PFSK-1 (cell line): ENCODE data around the gene MAPK8.

Source experiments
- FOXP2 ChIP-seq: optimal IDR thresholded peaks from 2 replicates; pipeline ENCODE3; 2011; ENCODE audit warnings: borderline replicate concordance, control low read depth, inconsistent platforms; ENCODE audit not compliant: insufficient read depth; ENCODE audit errors: extremely low read length, extremely low read depth
- POLR2AphosphoS5 ChIP-seq: IDR thresholded peaks from 2 replicates; pipeline ENCODE4 v1.6.1; 2012; ENCODE audit warnings: low read depth, mild to moderate bottlenecking, control low read depth, low read length, moderate library complexity
- SIN3A ChIP-seq: IDR thresholded peaks from 2 replicates; pipeline ENCODE4 v1.6.1; 2012; ENCODE audit warnings: mild to moderate bottlenecking, low read length, moderate library complexity, borderline replicate concordance; ENCODE audit not compliant: insufficient read depth
- TAF1 ChIP-seq: IDR thresholded peaks from 2 replicates; pipeline ENCODE4 v1.6.1; 2012; ENCODE audit warnings: low read length, control low read depth, borderline replicate concordance; ENCODE audit not compliant: insufficient read depth
- TF ChIP-seq, protein P1 (sequence below), 2 experiments: IDR thresholded peaks; 2 replicates each; pipeline versions ENCODE4 v1.6.1 to v1.8.0; 2011 to 2012; ENCODE audit warnings: low read depth in 2 of 2, low read length in 2 of 2, control low read depth in 1 of 2, inconsistent platforms in 1 of 2, mild to moderate bottlenecking in 1 of 2, moderate library complexity in 1 of 2; ENCODE audit not compliant: insufficient read depth in 1 of 2

Gene MAPK8

GRCh38 chr10:48448796-48449195 is 142.3 kb downstream of the MAPK8 start:
- TF ChIP-seq POLR2AphosphoS5: no peak
- TF ChIP-seq SIN3A: no peak
- TF ChIP-seq TAF1: no peak
- TF ChIP-seq FOXP2: no peak
- TF ChIP-seq, protein P1, sequence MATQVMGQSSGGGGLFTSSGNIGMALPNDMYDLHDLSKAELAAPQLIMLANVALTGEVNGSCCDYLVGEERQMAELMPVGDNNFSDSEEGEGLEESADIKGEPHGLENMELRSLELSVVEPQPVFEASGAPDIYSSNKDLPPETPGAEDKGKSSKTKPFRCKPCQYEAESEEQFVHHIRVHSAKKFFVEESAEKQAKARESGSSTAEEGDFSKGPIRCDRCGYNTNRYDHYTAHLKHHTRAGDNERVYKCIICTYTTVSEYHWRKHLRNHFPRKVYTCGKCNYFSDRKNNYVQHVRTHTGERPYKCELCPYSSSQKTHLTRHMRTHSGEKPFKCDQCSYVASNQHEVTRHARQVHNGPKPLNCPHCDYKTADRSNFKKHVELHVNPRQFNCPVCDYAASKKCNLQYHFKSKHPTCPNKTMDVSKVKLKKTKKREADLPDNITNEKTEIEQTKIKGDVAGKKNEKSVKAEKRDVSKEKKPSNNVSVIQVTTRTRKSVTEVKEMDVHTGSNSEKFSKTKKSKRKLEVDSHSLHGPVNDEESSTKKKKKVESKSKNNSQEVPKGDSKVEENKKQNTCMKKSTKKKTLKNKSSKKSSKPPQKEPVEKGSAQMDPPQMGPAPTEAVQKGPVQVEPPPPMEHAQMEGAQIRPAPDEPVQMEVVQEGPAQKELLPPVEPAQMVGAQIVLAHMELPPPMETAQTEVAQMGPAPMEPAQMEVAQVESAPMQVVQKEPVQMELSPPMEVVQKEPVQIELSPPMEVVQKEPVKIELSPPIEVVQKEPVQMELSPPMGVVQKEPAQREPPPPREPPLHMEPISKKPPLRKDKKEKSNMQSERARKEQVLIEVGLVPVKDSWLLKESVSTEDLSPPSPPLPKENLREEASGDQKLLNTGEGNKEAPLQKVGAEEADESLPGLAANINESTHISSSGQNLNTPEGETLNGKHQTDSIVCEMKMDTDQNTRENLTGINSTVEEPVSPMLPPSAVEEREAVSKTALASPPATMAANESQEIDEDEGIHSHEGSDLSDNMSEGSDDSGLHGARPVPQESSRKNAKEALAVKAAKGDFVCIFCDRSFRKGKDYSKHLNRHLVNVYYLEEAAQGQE (IDR thresholded peaks at IDR 0.05; ENCODE audit: insufficient read depth in 1 of 2, low read depth in 2 of 2, low read length in 2 of 2): no peak

DNA sequence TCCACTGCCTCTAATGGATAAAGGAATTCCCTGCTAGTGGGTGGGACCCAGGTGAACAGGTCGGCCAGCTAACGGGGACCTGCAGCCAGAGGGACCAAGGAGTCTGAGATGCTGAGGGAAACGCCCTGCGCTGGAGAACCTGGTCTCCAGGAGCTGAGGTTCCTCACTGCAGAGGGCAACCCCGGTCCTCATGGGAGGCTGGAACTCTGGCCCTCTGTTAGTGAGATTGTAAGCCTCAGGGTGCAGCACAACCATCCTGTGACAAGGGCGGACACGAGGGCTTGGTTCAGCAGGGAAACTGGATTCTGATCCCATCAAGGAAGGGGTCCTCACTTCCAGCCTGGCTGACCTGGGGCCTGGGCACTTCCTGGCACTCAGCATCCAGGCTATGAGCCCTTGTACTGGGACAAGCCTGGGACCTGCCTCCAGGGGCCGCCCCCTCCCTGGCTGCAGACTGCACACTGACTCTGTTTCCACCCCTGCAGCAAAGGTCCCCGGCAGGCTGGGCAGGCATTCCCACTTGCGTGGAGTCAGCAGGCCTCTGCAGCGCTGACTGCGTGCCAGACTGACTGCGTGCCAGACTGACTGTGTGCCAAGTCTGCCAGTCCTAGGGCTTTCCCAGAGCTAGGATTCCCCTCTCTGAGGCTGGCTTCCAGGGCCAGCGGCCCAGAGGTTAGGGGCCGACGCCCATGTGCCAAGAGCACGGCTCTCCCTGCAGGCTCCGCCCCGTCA is 143.2 kb downstream of the MAPK8 start:
- TF ChIP-seq, protein P1 (IDR thresholded peaks at IDR 0.05; ENCODE audit: insufficient read depth in 1 of 2, low read depth in 2 of 2, low read length in 2 of 2): no peak
- TF ChIP-seq SIN3A (no peak), TAF1 (no peak), FOXP2 (no peak), POLR2AphosphoS5 (no peak)

GRCh38 chr10:48450233-48450740 is 143.8 kb downstream of the MAPK8 start:
- TF ChIP-seq POLR2AphosphoS5 (no peak), SIN3A (no peak), FOXP2 (no peak), TAF1 (no peak)
- TF ChIP-seq, protein P1 (IDR thresholded peaks at IDR 0.05; ENCODE audit: insufficient read depth in 1 of 2, low read depth in 2 of 2, low read length in 2 of 2): no peak

GRCh38 chr10:48450741-48451466 is 144.4 kb downstream of the MAPK8 start:
- TF ChIP-seq FOXP2 (no peak), SIN3A (no peak), TAF1 (no peak), POLR2AphosphoS5 (no peak)
- TF ChIP-seq, protein P1 (IDR thresholded peaks at IDR 0.05; ENCODE audit: insufficient read depth in 1 of 2, low read depth in 2 of 2, low read length in 2 of 2): no peak
